ENCODE measurements around the gene RBM15. TPM values are rescaled to one million over a fixed set of nuclear protein-coding genes. Genes with fewer than 3 reads are reported as not detected.

Gene RBM15
- total RNA-seq, 1 donor from 2014 or later = 33.4 TPM

GRCh38 chr1:110294308-110294707, 44.9 kb upstream of the RBM15 start:
- DNase-seq (ENCODE audit: low read depth) (no peak), FAIRE-seq (no peak)
- no peak overlapping the region for H3K4me3 ChIP-seq (ENCODE audit: low read depth, low read length)
- peaks cover 5% of the 10 kb centered on the region for H3K27me3 ChIP-seq (ENCODE audit: control insufficient read depth, insufficient read depth, low read length)
- no peak for TF ChIP-seq CTCF (IDR thresholded peaks at IDR 0.05; ENCODE audit: insufficient read depth, low read length, severe bottlenecking)
- H3K36me3 ChIP-seq (ENCODE audit: control insufficient read depth, insufficient read depth, low read length) = no peaks in the 10 kb centered on the region

GRCh38 chr1:110298991-110299390, 40.2 kb upstream of the RBM15 start:
- TF ChIP-seq CTCF (IDR thresholded peaks at IDR 0.05; ENCODE audit: insufficient read depth, low read length, severe bottlenecking) = no peak
- Histone ChIP-seq H3K36me3 (ENCODE audit: control insufficient read depth, insufficient read depth, low read length) (no peaks in the 10 kb centered on the region), H3K4me3 (ENCODE audit: low read depth, low read length) (no peak overlapping the region), H3K27me3 (ENCODE audit: control insufficient read depth, insufficient read depth, low read length) (peaks cover 9% of the 10 kb centered on the region)
- DNase-seq (ENCODE audit: low read depth) (no peak), FAIRE-seq (no peak)

- no peak for DNase-seq (ENCODE audit: low read depth)
- no peak for FAIRE-seq
- Histone ChIP-seq H3K36me3 (ENCODE audit: control insufficient read depth, insufficient read depth, low read length) (no peaks in the 10 kb centered on the region), H3K4me3 (ENCODE audit: low read depth, low read length) (no peak overlapping the region), H3K27me3 (ENCODE audit: control insufficient read depth, insufficient read depth, low read length) (peaks cover 9% of the 10 kb centered on the region)
- no peak for TF ChIP-seq CTCF (IDR thresholded peaks at IDR 0.05; ENCODE audit: insufficient read depth, low read length, severe bottlenecking)
Observed at GRCh38 chr1:110300412-110301085, 38.6 kb upstream of the RBM15 start.

GRCh38 chr1:110302836-110303235, 36.3 kb upstream of the RBM15 start:
- Histone ChIP-seq H3K36me3 (ENCODE audit: control insufficient read depth, insufficient read depth, low read length) (no peaks in the 10 kb centered on the region), H3K4me3 (ENCODE audit: low read depth, low read length) (no peak overlapping the region), H3K27me3 (ENCODE audit: control insufficient read depth, insufficient read depth, low read length) (peaks cover 9% of the 10 kb centered on the region)
- no peak for FAIRE-seq
- no peak for TF ChIP-seq CTCF (IDR thresholded peaks at IDR 0.05; ENCODE audit: insufficient read depth, low read length, severe bottlenecking)
- no peak for DNase-seq (ENCODE audit: low read depth)

GRCh38 chr1:110305900-110306420, 33.2 kb upstream of the RBM15 start:
- Histone ChIP-seq H3K27me3 (ENCODE audit: control insufficient read depth, insufficient read depth, low read length) (peaks cover 5% of the 10 kb centered on the region), H3K4me3 (ENCODE audit: low read depth, low read length) (no peak overlapping the region), H3K36me3 (ENCODE audit: control insufficient read depth, insufficient read depth, low read length) (no peaks in the 10 kb centered on the region)
- no peak for DNase-seq (ENCODE audit: low read depth)
- no peak for TF ChIP-seq CTCF (IDR thresholded peaks at IDR 0.05; ENCODE audit: insufficient read depth, low read length, severe bottlenecking)
- no peak for FAIRE-seq

All from bronchial epithelial cell (primary cell).